HG03097 (cell line): ENCODE measurements around the gene DLEU7.

Experiments
- ATAC-seq: cut with Tn5 transposase; IDR thresholded peaks from one replicate; pipeline ENCODE4 v1.9.1; 2021; ENCODE audit not compliant: unreplicated experiment, low FRiP score

The DLEU7 gene

DNA sequence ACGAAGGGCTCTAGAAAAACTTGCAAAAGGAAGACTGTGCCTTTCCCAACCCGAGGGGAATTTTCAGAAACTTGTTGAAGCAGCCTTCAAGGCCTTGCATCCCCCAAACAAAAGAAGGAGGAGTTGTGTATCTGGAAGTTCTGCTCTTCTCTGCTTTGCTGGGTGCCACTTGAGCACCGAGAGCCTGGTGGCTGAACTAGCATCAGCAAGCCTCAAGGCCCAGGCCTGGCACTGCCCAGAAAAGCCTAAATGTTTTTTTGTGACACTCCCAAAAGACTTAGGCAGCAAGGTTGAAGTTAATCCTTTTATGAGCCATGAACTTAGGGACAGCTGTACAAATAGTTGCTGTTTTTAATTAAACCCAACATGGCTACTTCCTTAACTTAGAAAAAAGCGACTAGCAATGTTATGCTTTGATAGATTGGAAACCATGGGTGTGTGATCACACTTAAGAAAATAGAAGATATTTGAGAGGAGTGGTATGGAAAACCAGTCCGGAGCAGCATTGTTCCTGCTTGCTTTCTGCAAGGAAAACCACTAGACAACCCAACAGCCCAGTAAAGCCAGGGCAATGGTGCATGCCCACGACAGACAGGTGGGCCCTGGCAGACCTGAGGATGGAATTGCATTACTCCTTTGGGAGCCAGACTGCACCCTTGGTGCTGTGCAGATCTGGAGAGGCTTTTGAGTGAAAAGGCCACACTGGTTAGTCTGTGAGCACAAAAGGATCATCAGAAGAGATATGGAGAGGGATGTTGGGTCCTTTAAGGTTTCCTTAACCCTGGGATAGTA lies 788 bp upstream of the DLEU7 start:
- no peak for ATAC-seq

DNA sequence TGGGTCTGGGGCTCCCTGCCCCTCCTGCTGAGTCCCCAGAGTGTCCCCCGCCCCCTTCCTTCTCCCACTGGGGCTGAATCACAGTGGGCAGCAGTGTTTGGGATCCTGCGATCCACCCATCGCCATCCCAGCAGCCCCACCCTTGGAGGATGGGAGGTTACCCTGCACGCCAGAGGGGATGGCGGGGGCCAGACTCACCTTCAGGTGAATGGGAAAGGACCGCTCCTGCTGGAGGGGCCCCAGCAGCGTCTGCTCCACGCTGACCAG lies 569 bp downstream of the DLEU7 start:
- ATAC-seq: no peak

DNA sequence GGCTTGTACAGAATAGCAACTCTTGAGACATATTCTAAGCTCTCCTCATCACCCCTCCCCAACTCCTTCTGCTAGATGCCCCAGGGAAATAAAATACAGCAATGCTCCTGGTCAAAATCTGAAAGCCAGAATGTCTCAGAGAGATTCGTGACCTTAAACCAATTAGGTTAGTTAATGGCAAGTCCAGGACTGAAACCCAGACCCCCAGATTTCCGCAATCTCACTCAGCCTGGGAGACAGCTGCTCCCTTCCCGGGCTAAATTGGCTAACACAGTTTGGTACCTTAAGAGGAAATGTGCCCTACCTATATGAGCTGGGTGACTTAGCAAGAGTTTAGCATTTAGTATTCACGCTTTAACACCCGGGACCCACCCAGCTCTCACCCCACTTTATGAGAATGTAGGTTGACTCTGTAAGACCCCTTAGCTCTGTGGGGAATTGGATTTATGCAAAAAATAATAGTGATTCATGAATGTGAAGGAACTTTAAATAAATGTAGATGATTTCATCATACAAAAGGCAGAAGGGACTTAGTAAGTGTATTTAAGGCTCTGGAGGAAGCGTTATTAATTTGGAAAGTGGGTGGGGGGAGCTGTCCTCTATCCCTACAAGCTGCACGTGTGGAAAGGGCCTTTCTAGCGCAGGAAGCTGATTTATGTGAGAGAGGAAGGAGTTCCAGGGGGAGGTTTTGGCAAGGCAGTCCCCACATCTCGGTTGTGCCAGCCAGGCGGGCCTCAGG lies 1.1 kb downstream of the DLEU7 start:
- ATAC-seq: no peak

GRCh38 chr13:50841786-50842185 lies 1.7 kb downstream of the DLEU7 start:
- ATAC-seq: no peak

GRCh38 chr13:50840284-50840683 lies 3.2 kb downstream of the DLEU7 start:
- no peak for ATAC-seq

GRCh38 chr13:50839828-50840227 lies 3.7 kb downstream of the DLEU7 start:
- ATAC-seq: no peak

GRCh38 chr13:50838701-50839100 lies 4.8 kb downstream of the DLEU7 start:
- ATAC-seq: no peak

GRCh38 chr13:50838031-50838430 lies 5.5 kb downstream of the DLEU7 start:
- no peak for ATAC-seq

GRCh38 chr13:50831512-50831911 lies 12.0 kb downstream of the DLEU7 start:
- ATAC-seq: no peak

DNA sequence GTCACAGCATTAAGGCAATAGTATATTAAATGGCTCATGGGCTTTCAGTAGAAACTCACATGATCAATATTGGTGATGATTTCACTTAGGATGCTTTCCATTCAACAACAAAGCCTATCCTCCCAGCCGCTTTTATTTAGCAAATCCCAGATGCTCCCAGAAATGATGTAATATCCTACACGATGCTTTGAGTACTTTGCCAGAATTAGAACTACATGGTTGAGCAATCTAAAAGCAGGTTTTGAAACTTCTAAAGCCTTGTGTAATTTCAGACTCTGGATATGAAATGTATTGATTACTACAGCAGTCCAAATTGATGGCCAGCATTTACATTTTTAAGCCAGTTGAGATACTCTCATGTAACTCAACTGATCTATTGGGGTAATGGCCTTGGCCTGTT lies 13.6 kb downstream of the DLEU7 start:
- ATAC-seq: no peak

GRCh38 chr13:50829226-50829625 lies 14.3 kb downstream of the DLEU7 start:
- no peak for ATAC-seq

GRCh38 chr13:50826035-50826434 lies 17.5 kb downstream of the DLEU7 start:
- no peak for ATAC-seq

- ATAC-seq: no peak
These were observed 31.2 kb downstream of the DLEU7 start for GRCh38 chr13:50812242-50812641.

GRCh38 chr13:50810998-50811397 lies 32.5 kb downstream of the DLEU7 start:
- ATAC-seq: peak; percentile 70

DNA sequence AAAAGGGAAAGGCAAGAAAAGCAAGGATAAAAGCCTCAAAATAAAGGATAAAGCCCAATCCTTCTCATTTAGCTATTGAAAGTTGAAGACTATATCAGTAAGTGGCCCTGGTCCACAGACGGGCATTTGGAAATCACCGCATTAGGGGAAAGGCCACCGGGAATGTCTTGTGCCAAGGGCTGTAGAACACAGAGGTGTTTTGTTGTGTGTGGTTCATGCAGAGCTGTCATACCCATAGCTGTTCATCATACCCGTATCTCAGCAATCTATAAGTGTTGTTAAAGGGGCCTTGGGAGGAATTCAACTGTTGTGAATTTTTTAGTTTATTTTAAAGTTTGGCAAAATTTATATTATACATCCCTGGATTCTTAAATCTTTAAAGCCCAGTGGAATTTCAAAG lies 33.0 kb downstream of the DLEU7 start:
- ATAC-seq: no peak

DNA sequence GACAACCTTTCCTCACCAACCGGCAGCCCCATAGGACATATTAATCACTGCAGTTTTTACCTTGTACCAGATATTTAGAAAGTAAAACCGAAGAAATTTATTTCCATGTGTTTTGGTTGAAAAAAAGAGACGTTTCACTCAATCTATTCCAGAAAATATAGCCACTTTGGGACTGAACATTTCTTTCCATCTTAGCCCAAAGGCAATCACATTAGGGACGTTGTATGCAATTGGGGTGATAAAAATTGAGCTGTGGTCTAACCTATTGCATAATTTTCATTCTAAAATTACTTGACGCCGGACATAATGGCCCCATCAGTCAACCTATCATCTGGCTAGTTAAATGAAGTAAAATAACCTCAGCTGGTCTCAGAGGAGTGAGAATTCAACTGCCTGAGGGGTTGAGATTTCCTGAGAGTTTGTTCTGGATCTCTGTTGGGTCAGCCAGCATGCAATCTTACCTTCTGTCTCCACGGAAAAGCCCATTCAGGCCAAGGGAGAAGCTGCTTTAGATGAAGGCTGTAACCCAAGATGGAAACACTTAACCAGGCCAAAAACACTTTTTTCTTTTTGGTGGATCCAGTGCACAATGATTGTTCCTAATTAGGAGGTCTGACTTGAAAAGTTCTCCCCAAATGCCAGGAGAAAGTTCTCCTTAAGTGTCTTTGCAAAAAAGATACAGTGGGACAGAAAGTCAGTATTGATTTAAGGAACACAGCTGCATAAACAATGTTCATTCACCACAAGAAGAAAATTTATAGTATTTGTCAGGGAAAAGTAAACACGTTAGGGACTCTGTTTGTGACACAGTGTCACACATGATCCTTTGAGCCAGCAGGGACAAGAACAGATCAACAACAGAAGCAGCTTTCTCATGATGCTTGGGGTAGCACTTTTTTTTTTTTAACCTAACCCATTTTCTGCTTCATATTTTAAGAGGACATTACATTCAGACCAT lies 34.1 kb downstream of the DLEU7 start:
- no peak for ATAC-seq

DNA sequence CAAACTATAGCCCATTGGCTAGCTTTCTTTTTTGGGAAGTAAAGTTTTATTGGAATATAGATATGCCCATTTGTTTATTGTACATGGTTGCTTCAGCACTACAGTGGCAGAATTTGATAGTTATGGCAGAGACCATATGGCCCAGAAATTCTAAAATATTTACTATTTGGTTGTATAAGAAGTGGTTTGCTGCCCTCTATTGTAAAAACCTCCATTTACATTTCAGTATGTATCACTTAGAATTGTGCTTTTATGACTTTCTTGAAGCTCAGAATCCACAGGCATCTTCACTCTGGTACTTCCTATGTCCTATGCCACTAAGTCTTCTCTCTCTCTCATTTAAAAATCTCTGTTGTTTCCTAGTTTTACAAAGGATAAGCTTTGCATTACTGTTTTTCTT lies 37.7 kb downstream of the DLEU7 start:
- ATAC-seq: no peak

- ATAC-seq: no peak
These were observed 42.2 kb downstream of the DLEU7 start for GRCh38 chr13:50801087-50801931.

GRCh38 chr13:50800091-50800739 lies 43.3 kb downstream of the DLEU7 start:
- ATAC-seq: no peak

DNA sequence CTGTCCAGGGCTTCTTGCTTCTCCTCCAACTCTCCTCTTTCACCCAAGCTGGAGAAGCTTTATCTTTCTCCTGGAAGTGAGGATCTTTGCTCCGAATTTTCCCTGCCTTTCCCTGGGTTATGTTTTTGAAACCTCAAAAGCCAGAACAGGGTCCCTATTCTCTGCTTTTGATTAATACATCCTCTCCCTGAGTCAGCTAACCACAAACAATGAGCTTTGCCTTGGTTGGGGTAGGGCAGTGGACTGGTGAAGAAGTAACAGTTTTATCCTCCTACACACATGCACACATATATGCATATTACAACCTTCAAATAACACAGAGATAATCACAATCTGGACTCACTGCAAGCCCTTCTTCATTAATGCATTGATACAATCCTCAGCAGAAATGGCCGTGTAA lies 44.6 kb downstream of the DLEU7 start:
- no peak for ATAC-seq
